Smooth muscle cell (in vitro differentiated cells): ENCODE results near the gene NRP1. TPM values are rescaled to one million over a fixed set of nuclear protein-coding genes. Genes with fewer than 3 reads are reported as not detected.

Source experiments
- DNase-seq: peaks from one replicate; lab custom pipeline; 2025; ENCODE audit not compliant: unreplicated experiment; lab: John Stamatoyannopoulos, UW
- H2AFZ ChIP-seq: fragments of 200-600 bp; sonication (generic); 2 replicates; pipeline ENCODE4 v1.6.0; 2016; ENCODE audit warnings: antibody characterized with exemption, low read depth, mild to moderate bottlenecking
- H3F3A ChIP-seq: fragments of 200-600 bp; sonication (generic); 2 replicates; pipeline ENCODE4 v1.6.0; 2017; ENCODE audit warnings: antibody characterized with exemption, low read depth
- H3K27ac ChIP-seq: fragments of 200-600 bp; sonication (generic); 2 replicates; pipeline ENCODE4 v1.5.1; 2016; ENCODE audit warnings: low read depth, mild to moderate bottlenecking
- H3K27me3 ChIP-seq: fragments of 200-600 bp; sonication (generic); 2 replicates; pipeline ENCODE4 v1.6.1; 2016; ENCODE audit warnings: low read depth, mild to moderate bottlenecking
- H3K36me3 ChIP-seq: fragments of 200-600 bp; sonication (generic); 2 replicates; pipeline ENCODE4 v1.5.1; 2016; ENCODE audit warnings: low read depth
- H3K4me1 ChIP-seq: fragments of 200-600 bp; sonication (generic); 2 replicates; pipeline ENCODE4 v1.5.1; 2016; ENCODE audit warnings: low read depth
- H3K4me2 ChIP-seq: fragments of 200-600 bp; sonication (generic); 2 replicates; pipeline ENCODE4 v1.6.0; 2016; ENCODE audit warnings: mild to moderate bottlenecking
- H3K4me3 ChIP-seq: fragments of 200-600 bp; sonication (generic); 2 replicates; pipeline ENCODE4 v1.5.1; 2016; ENCODE audit warnings: mild to moderate bottlenecking
- H3K79me2 ChIP-seq: fragments of 200-600 bp; sonication (generic); 2 replicates; pipeline ENCODE4 v1.6.0; 2016; ENCODE audit warnings: low read depth, mild to moderate bottlenecking
- H3K9ac ChIP-seq: fragments of 200-600 bp; sonication (generic); 2 replicates; pipeline ENCODE4 v1.6.0; 2016; ENCODE audit warnings: low read depth
- H3K9me3 ChIP-seq: fragments of 200-600 bp; sonication (generic); replicated peaks from 2 replicates; pipeline ENCODE4 v1.5.1; 2016; ENCODE audit warnings: low read depth
- H4K20me1 ChIP-seq: fragments of 200-600 bp; sonication (generic); 2 replicates; pipeline ENCODE4 v1.6.0; 2016; ENCODE audit warnings: low read depth
- WGBS: methylation state at CpG from one replicate; pipeline ENCODE4 v1.1.7; 2016; ENCODE audit warnings: low lambda C conversion rate; 5-methylcytosine and 5-hydroxymethylcytosine counted together
- polyA plus RNA-seq: library from polyadenylated mRNA; unstranded; fragments of >200 nt; fragmentation: Nextera tagmentation; extraction: Ambion mirVana; gene quantifications from 2 replicates; pipeline ENCODE4 v1.2.1, GENCODE V29; 2016
- total RNA-seq: library from RNA; depleted of rRNA; stranded (reverse); fragments of >200 nt; gene quantifications from 2 replicates; pipeline ENCODE4 v1.2.3, GENCODE V29; 2014
- TF ChIP-seq, protein P1 (sequence below): fragments of 200-600 bp; sonication (generic); IDR thresholded peaks from 2 replicates; pipeline ENCODE4 v1.5.1; 2017; ENCODE audit warnings: borderline replicate concordance, mild to moderate bottlenecking, antibody characterized with exemption; ENCODE audit not compliant: insufficient read depth, poor library complexity, severe bottlenecking

The NRP1 gene
- total and polyA plus RNA-seq, 2 experiments from 2014 or later, result 74.8 to 80.4 TPM

DNA sequence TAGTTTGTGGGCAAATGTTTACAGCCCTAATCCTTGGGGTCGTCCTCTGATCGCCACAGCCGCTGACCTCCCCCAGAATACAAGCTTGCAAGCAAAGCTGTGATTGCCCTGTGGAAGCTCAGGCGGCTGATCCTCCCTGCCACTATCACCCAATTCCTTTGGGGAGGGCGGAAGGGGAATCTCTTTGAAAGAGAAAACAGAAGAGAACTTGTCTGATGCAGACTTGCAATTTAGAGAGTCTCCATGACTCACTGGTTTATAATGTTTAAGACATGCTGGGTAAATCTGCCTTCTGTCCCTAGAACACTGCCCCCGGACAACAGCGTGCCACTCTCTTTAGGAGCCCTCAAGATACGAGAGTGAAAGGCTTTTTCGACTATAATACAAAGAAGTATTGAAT is 75.5 kb downstream of the NRP1 start:
- Histone ChIP-seq H3K9ac (peak overlapping the region; percentile 45), H4K20me1 (no peaks in the 10 kb centered on the region), H3K4me3 (peak overlapping the region; percentile 9), H3K27me3 (no peaks in the 10 kb centered on the region), H3K36me3 (no peaks in the 10 kb centered on the region), H2AFZ (peak overlapping the region; percentile 31), H3K9me3 (no peaks in the 10 kb centered on the region), H3K27ac (peak overlapping the region; percentile 71), H3K4me1 (peaks cover 18% of the 10 kb centered on the region), H3K4me2 (peak overlapping the region; percentile 74), H3F3A (peaks cover 8% of the 10 kb centered on the region), H3K79me2 (peaks cover 4% of the 10 kb centered on the region)
- WGBS, result 2% methylated on average over 9 of the region's 9 CpGs
- TF ChIP-seq, protein P1, sequence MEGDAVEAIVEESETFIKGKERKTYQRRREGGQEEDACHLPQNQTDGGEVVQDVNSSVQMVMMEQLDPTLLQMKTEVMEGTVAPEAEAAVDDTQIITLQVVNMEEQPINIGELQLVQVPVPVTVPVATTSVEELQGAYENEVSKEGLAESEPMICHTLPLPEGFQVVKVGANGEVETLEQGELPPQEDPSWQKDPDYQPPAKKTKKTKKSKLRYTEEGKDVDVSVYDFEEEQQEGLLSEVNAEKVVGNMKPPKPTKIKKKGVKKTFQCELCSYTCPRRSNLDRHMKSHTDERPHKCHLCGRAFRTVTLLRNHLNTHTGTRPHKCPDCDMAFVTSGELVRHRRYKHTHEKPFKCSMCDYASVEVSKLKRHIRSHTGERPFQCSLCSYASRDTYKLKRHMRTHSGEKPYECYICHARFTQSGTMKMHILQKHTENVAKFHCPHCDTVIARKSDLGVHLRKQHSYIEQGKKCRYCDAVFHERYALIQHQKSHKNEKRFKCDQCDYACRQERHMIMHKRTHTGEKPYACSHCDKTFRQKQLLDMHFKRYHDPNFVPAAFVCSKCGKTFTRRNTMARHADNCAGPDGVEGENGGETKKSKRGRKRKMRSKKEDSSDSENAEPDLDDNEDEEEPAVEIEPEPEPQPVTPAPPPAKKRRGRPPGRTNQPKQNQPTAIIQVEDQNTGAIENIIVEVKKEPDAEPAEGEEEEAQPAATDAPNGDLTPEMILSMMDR, result no peak
- DNase-seq, result no peak

DNA sequence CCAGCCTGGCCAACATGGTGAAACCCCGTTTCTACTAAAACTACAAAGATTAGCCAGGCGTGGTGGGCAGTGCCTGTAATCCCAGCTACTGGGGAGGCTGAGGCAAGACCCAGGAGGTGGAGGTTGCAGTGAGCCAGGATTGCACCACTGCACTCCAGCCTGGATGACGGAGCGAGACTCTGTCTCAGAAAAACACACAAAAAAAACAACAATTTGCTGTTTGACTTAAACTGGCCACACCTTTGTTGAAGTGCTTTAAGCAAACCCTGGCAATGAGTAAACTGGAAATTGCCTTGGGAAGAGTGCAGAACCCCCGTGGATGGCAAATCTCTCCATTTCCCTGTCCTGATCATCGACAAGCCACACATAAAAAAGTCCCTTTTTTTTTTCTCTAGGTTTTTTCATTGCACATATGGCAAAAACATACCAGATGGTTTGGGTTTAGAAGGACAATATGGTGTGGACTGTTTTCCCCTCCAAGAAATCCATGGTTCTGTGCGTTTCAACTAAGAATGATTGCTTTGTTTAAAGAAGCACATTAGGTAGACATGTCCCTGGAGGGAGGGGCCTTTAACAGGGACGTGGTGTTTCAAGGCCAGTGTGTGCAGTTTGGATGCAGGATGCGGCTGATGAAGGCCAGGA is 76.9 kb downstream of the NRP1 start:
- H3K9me3 ChIP-seq, result no peaks in the 10 kb centered on the region

DNA sequence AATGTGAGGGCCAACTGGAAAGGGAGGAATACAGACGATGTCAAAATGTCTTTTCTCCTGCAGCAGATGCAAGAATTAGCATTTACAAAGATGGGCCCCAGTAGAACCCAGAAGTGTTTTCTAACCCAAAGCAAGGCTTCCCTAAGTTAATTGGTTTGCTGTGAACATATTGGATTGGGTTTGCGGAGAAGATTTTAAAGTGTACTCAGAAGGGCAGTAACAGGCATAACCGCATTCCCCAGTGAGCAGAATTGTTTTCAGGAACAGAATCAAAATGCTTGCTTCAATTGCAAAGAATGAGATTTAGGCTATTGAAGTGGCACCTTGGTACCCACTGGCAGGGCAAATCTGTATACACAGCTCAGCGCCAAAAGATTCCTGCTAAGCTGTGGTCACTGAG is 78.0 kb downstream of the NRP1 start:
- H3K36me3 ChIP-seq, result no peaks in the 10 kb centered on the region

More for the DNA sequence above, 76.9 kb downstream of the NRP1 start:
- Histone ChIP-seq H3K79me2 (peaks cover 4% of the 10 kb centered on the region), H3K4me1 (peaks cover 13% of the 10 kb centered on the region), H3F3A (no peaks in the 10 kb centered on the region), H3K27ac (peak overlapping the region; percentile 71), H4K20me1 (no peaks in the 10 kb centered on the region), H2AFZ (no peak overlapping the region), H3K4me2 (no peak overlapping the region), H3K4me3 (no peak overlapping the region), H3K9ac (no peak overlapping the region), H3K36me3 (no peaks in the 10 kb centered on the region), H3K27me3 (no peaks in the 10 kb centered on the region)
- TF ChIP-seq, protein P1, result no peak
- no peak for DNase-seq
- 79% methylated on average over 9 of the region's 9 CpGs for WGBS

More for the DNA sequence above, 78.0 kb downstream of the NRP1 start:
- no peaks in the 10 kb centered on the region for H3K9me3 ChIP-seq
- peaks cover 13% of the 10 kb centered on the region for H3K4me1 ChIP-seq
- no peaks in the 10 kb centered on the region for H3F3A ChIP-seq
- H3K27me3 ChIP-seq, result no peaks in the 10 kb centered on the region
- no peak for DNase-seq
- 98% methylated on average over 4 of the region's 4 CpGs for WGBS
- no peak overlapping the region for H2AFZ ChIP-seq
- no peak overlapping the region for H3K27ac ChIP-seq
- no peak overlapping the region for H3K4me3 ChIP-seq
- peaks cover 4% of the 10 kb centered on the region for H3K79me2 ChIP-seq
- no peak overlapping the region for H3K9ac ChIP-seq
- H3K4me2 ChIP-seq, result no peak overlapping the region
- TF ChIP-seq, protein P1, result no peak
- no peaks in the 10 kb centered on the region for H4K20me1 ChIP-seq
